GM23248 (cell line): ENCODE measurements around the gene TMEM14A.
"Not testable (repeated sequence)": the region's sequence is repeated elsewhere in the genome, so short reads cannot be mapped to it uniquely, and the experiment has no call there.

Experiments used
- EZH2 ChIP-seq: fragments of 200-600 bp; sonication (generic); IDR thresholded peaks from 2 replicates; pipeline ENCODE4 v1.6.1; 2018; ENCODE audit warnings: antibody characterized with exemption, mild to moderate bottlenecking; ENCODE audit not compliant: insufficient read depth, poor library complexity, severe bottlenecking
- EZH2phosphoT487 ChIP-seq: fragments of 200-600 bp; sonication (generic); IDR thresholded peaks from 2 replicates; pipeline ENCODE4 v1.6.1; 2018; ENCODE audit warnings: antibody characterized with exemption, moderate library complexity, mild to moderate bottlenecking, low read depth; ENCODE audit not compliant: insufficient read depth

GRCh38 chr6:52655941-52656340 lies 15.0 kb upstream of the TMEM14A start:
- TF ChIP-seq EZH2, EZH2phosphoT487: not testable (repeated sequence)
